ENCODE measurements around the gene LMF1. TPM values are rescaled to one million over a fixed set of nuclear protein-coding genes. Genes with fewer than 3 reads are reported as not detected.

Gene LMF1
- total and polyA plus RNA-seq, 2 donors = 9.8 to 16.8 TPM

DNA sequence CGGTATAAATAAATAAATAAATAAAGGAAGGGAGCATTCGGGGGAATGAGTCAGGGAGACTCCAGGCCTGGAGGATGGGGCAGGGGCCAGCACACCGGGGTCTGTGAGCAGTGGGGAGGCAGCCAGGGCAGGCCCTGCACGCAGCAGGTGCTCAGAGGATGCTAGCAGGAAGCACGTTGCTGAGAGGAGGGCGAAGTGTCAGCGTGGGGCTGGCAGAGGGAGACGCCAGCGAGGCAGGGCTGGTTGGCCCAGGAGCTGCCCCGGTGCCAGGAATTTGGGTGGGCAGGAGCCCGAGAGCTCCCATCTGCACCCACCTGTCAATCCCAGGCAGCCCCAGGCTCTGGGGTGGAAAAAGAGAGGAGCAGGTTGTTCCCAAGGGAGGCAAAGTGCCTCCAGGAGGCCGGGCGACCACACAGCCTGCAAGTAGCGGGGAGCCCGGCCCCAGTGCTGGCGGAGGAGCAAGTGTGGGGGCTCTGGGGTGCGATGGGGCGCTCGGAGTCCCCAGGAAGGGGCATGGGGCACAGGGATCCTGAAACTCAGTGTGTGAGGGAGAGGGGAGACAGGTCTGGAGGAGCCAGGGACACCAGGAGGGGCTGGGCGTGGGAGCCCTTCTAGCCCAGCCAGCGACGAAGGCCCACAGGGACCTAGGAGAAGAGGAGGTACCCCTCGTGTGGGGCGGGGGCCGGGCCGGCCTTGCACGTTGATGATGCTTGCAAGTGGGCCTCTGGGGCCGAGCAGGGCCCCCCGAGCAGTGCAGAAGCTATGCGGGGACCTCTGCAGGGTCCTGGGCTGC is 38.8 kb upstream of the LMF1 start:
- H3K36me3 ChIP-seq (ENCODE audit: insufficient read depth) = no peaks in the 10 kb centered on the region
- WGBS = 77% methylated on average over 30 of the region's 30 CpGs
- H3K4me3 ChIP-seq (ENCODE audit: low read depth, low read length) = no peak overlapping the region
- no peaks in the 10 kb centered on the region for H3K4me1 ChIP-seq (ENCODE audit: insufficient read depth)
- H3K27ac ChIP-seq (ENCODE audit: low read depth) = no peak overlapping the region
- DNase-seq (ENCODE audit: extremely low spot score) = no peak

DNA sequence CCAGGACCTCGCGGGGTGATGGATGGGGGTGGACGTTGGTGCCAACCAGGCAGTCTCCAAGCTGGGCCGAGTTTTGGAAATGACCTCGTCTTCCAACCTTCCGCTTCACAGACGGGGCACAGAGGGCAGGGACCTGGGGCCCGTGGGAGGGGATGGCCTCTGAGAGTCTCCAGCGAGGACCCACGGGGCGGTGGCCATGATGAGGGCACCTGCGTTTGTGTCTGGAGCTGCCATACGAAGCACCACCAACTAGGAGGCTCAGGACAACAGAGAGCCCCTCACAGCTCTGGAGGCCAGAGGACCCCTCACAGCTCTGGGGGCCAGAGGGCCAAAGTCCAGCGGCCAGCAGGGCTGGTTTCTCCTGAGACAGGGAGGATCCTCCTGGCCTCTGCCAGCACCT is 37.3 kb upstream of the LMF1 start:
- H3K4me3 ChIP-seq (ENCODE audit: low read depth, low read length) = no peak overlapping the region
- H3K4me1 ChIP-seq (ENCODE audit: insufficient read depth) = no peaks in the 10 kb centered on the region
- 88% methylated on average over 14 of the region's 14 CpGs for WGBS
- H3K36me3 ChIP-seq (ENCODE audit: insufficient read depth) = no peaks in the 10 kb centered on the region
- H3K27ac ChIP-seq (ENCODE audit: low read depth) = no peak overlapping the region
- DNase-seq (ENCODE audit: extremely low spot score) = no peak

DNA sequence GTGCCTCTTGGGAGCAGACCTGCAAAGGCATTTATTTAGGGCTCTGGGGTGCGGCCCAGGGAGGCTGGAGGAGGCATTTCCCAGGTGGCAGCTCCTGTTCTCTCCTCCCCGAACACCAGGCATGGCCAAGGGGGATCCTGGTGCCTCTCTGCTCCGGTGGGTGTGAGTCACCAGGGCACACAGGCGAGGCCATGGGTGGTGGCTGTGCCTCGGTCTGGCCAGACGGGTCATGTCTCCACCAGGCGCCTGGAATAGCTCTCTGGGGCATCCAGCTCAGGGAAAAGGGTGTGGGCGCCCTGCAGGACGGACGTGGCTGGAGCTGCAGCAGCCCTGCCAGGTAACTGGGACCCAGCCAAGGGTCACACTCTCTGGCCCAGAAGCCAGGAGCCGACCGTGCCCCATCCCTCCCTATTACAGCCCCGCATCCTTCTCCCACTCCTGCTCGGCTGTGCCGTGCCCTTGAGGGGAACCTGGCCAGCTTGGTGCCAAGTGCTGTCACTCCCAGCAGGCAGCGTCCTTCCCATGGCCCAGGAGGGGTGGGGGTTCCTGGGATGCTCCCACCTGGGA is 36.6 kb upstream of the LMF1 start:
- Histone ChIP-seq H3K4me3 (ENCODE audit: low read depth, low read length) (no peak overlapping the region), H3K4me1 (ENCODE audit: insufficient read depth) (no peaks in the 10 kb centered on the region), H3K27ac (ENCODE audit: low read depth) (no peak overlapping the region), H3K36me3 (ENCODE audit: insufficient read depth) (no peaks in the 10 kb centered on the region)
- 82% methylated on average over 16 of the region's 16 CpGs for WGBS
- DNase-seq (ENCODE audit: extremely low spot score) = no peak

DNA sequence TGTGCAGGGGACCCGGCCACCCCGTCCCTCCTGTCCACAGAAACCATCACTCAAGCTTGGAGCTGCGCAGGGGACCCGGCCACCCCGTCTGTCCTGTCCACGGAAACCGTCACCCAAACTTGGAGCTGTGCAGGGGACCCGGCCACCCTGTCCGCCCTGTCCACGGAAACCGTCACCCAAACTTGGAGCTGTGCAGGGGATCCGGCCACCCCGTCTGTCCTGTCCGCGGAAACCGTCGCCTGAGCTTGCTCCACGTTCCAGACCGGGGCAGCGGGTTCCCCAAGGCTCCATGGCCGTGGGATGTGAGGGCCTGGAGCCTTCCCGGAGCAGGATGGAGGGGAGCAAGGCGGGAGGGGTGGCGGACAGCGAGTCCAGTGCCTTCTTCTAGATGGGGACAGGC is 36.0 kb upstream of the LMF1 start:
- H3K36me3 ChIP-seq (ENCODE audit: insufficient read depth) = no peaks in the 10 kb centered on the region
- H3K4me1 ChIP-seq (ENCODE audit: insufficient read depth) = no peaks in the 10 kb centered on the region
- no peak for DNase-seq (ENCODE audit: extremely low spot score)
- no peak overlapping the region for H3K4me3 ChIP-seq (ENCODE audit: low read depth, low read length)
- H3K27ac ChIP-seq (ENCODE audit: low read depth) = no peak overlapping the region
- WGBS = 93% methylated on average over 25 of the region's 25 CpGs

DNA sequence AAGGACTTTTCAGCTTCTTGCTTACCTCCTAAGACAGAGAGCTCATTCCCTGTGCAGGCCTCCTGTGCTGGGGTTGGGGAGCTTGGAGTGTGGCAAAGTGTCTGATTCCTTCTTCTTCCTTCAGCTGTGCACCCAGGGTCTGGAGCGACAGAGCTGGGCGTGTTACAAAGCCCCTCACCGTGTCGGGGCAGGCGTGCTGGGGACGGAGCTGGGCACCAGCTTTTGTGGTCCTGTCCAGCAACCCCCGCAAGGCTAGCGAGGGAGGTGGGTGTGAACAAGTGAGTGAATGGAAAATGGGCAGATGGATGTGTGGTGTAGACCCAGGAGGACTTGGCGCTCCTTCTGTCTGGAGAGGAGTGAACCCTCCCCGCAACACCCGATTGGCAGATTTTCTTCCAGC is 34.5 kb upstream of the LMF1 start:
- no peak overlapping the region for H3K27ac ChIP-seq (ENCODE audit: low read depth)
- no peak overlapping the region for H3K4me3 ChIP-seq (ENCODE audit: low read depth, low read length)
- no peaks in the 10 kb centered on the region for H3K36me3 ChIP-seq (ENCODE audit: insufficient read depth)
- DNase-seq (ENCODE audit: extremely low spot score) = no peak
- 88% methylated on average over 11 of the region's 11 CpGs for WGBS
- H3K4me1 ChIP-seq (ENCODE audit: insufficient read depth) = no peaks in the 10 kb centered on the region

DNA sequence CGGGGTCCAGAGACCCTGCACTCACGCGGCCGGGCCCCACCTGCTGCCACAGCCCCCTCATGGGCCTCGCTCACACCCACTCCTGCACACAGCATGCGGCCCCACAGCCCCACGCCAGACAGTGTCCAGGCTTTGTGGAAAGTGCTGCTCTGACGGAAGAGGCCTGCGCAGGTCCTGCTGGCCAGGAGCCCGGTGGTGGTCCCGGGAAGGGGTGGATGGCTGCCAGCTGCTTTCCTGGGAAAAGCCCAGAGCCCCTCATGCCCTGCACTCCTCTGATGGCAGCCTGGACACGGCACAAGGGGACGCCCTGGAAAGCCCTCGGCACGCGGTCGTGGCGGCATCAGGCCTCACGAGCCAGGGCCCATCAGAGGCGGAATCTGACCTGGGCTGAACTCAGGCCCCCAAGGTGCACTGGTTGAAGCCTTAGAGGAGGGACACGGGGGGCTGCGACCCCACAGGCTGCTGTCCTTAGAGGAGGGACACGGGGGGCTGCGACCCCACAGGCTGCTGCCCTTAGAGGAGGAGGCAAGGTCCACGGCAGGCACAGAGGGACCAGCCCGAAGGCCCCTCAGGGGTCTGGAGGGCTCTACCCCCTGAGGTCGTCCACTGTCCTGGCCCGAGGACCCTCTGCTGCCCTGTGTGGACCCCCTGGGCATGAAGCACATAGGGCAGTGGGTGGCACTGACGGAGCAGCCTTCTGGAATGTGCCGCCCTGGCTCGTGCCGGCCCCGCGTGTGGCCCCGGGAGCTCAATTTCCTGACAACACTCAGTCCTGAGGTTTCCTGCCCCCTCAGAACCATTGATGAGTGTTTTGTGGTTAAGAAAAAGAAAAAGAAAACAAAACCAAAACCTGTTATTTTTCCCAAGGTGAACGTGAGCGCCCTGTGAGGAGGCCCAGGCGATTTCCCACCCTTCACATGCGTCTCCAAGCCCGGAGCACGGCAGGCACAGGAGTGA is 32.9 kb upstream of the LMF1 start:
- DNase-seq (ENCODE audit: extremely low spot score) = no peak
- WGBS = 81% methylated on average over 41 of the region's 41 CpGs
- no peak overlapping the region for H3K27ac ChIP-seq (ENCODE audit: low read depth)
- no peaks in the 10 kb centered on the region for H3K36me3 ChIP-seq (ENCODE audit: insufficient read depth)
- H3K4me3 ChIP-seq (ENCODE audit: low read depth, low read length) = no peak overlapping the region
- no peaks in the 10 kb centered on the region for H3K4me1 ChIP-seq (ENCODE audit: insufficient read depth)

DNA sequence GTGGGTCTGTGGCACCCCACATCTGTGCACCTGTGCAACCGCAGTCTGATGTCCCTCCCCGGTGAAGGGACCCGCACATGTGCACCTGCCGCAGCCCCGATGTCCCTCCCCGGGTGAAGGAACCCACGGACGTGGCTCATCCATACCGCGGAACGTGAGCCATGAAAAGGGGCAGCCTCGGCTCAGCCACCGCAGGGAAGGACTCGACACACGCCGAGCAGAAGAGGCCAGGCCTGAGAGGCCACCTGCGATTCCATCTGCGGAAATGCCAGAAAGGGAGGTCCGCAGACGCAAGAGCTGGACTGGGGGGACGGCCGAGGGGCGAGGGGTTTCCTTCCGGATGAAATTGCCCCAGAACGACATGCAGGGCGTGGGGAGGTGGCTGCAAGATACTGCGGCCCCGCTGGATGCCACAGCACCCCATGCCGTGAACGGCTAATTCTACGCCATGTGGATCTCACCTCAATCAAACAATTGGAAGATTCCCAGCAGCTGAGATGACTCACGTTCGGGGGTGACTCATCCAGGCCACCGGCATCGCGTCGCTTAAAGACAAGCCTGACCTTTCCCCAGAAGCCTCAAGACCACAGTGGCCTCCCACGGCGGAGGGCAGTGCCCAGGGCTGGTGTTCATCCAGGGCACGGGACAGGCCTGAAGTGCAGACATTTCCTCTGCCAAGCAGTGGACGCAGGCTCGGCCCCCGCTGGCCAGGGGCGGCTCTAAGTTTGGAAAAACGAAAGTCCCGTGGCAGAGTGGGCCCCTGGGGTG is 31.8 kb upstream of the LMF1 start:
- 59% methylated on average over 46 of the region's 46 CpGs for WGBS
- Histone ChIP-seq H3K4me3 (ENCODE audit: low read depth, low read length) (no peak overlapping the region), H3K4me1 (ENCODE audit: insufficient read depth) (no peaks in the 10 kb centered on the region), H3K36me3 (ENCODE audit: insufficient read depth) (no peaks in the 10 kb centered on the region), H3K27ac (ENCODE audit: low read depth) (no peak overlapping the region)
- DNase-seq (ENCODE audit: extremely low spot score) = no peak

DNA sequence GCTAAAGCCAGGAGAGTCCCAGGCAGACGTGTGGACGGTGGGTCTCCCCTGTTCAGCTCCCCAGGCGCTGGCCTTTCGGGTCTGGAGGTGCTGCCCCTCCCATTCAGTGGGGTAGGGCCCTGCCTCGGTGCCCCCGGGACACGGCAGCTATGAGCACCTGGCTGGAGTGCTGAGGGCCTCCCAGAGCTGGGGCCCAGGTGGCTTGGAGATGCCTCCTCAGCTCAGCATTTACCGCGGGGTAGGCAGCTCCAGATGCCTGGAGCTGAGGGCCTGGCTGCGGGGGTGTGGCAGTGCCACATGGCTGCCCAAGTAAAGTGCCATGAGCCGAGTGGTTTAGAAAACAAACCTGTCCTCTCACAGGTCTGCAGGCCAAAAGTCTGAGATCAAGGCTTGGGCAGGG is 30.3 kb upstream of the LMF1 start:
- no peak overlapping the region for H3K4me3 ChIP-seq (ENCODE audit: low read depth, low read length)
- WGBS = 94% methylated on average over 11 of the region's 11 CpGs
- no peaks in the 10 kb centered on the region for H3K4me1 ChIP-seq (ENCODE audit: insufficient read depth)
- H3K36me3 ChIP-seq (ENCODE audit: insufficient read depth) = no peaks in the 10 kb centered on the region
- no peak overlapping the region for H3K27ac ChIP-seq (ENCODE audit: low read depth)
- no peak for DNase-seq (ENCODE audit: extremely low spot score)

DNA sequence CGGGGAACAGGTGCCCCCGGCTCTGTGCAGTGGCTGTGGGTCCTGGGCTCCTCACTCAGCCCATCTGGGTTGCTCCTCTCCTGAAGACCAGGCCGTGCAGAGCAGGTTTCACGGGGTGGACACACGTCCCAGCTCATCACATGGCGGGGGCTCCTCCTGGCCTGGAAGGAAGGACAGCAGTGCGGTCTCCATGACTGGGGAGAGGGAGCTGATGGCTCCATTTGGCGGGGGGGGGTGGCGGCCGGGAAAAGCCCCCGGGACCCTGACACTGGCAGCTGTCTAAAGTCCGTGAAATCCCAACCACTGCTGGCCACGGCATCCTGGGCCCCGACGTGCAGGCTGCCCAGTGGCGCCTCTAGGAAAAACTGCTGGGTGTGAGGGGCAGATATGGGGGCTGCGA is 29.8 kb upstream of the LMF1 start:
- no peak for DNase-seq (ENCODE audit: extremely low spot score)
- 89% methylated on average over 17 of the region's 17 CpGs for WGBS
- Histone ChIP-seq H3K36me3 (ENCODE audit: insufficient read depth) (no peaks in the 10 kb centered on the region), H3K27ac (ENCODE audit: low read depth) (no peak overlapping the region), H3K4me3 (ENCODE audit: low read depth, low read length) (no peak overlapping the region), H3K4me1 (ENCODE audit: insufficient read depth) (no peaks in the 10 kb centered on the region)

DNA sequence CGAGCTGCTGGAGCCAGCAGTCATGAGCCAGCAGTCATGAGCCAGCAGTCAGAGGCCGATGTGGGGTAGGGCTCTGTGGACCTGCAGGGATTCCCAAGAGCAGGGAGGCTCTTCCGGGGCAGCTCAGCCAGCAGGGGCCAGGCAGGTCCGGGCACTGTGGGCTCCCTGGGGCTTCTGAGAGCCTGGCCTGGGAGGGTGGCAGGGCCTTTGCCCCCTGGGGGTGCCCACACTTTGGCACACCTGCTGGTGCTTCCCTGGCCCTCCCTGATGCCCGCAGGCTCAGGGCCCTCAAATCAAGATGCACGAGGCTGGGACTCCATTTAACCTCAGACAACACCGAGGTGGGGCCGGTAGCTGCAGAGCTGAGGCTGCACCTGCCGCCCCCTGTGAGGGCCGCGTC is 28.9 kb upstream of the LMF1 start:
- no peaks in the 10 kb centered on the region for H3K4me1 ChIP-seq (ENCODE audit: insufficient read depth)
- no peak for DNase-seq (ENCODE audit: extremely low spot score)
- no peak overlapping the region for H3K4me3 ChIP-seq (ENCODE audit: low read depth, low read length)
- no peaks in the 10 kb centered on the region for H3K36me3 ChIP-seq (ENCODE audit: insufficient read depth)
- 86% methylated on average over 11 of the region's 11 CpGs for WGBS
- no peak overlapping the region for H3K27ac ChIP-seq (ENCODE audit: low read depth)

DNA sequence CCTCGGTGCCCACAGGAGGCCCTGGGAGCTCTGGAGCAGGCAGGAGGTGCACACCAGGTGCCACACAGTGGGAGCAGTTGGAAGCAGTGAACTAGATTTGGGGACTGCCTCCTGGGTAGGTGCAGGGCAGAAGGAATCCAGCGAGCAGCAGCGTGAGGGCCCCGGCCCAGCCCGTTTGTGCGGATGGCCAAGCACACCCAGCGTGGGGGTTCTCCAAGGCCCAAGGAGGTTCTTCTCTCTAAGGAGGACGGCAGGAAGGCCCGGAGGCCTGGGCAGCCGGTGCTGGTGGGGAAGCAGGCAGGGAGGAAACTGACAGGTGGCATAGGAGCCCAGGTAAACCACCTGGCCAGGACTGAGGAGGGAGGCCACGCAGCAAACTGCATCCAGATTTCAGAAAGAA is 27.8 kb upstream of the LMF1 start:
- no peak overlapping the region for H3K4me3 ChIP-seq (ENCODE audit: low read depth, low read length)
- H3K27ac ChIP-seq (ENCODE audit: low read depth) = no peak overlapping the region
- DNase-seq (ENCODE audit: extremely low spot score) = no peak
- H3K4me1 ChIP-seq (ENCODE audit: insufficient read depth) = no peaks in the 10 kb centered on the region
- no peaks in the 10 kb centered on the region for H3K36me3 ChIP-seq (ENCODE audit: insufficient read depth)
- 89% methylated on average over 11 of the region's 11 CpGs for WGBS

DNA sequence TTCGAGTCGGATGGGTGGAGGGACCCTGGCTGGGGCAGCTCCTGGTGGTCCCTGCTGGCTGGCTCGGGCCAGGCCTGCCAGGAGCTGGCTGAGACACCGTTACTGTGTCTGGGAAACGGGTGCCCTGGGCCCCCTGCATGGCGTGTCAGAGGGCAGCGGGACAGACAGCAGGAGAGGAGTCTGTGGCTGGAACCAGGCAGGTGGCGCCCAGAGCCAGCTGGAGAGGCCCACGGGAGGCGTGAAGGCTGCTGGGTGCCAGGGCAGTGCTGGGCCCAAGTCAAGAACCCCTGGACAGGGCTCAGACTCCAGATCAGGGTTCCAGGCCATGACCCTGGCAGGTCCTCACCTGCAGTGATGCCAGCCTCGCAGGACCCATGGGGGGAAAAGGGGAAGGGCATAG is 27.4 kb upstream of the LMF1 start:
- Histone ChIP-seq H3K4me1 (ENCODE audit: insufficient read depth) (no peaks in the 10 kb centered on the region), H3K36me3 (ENCODE audit: insufficient read depth) (no peaks in the 10 kb centered on the region), H3K4me3 (ENCODE audit: low read depth, low read length) (no peak overlapping the region), H3K27ac (ENCODE audit: low read depth) (no peak overlapping the region)
- 82% methylated on average over 11 of the region's 11 CpGs for WGBS
- DNase-seq (ENCODE audit: extremely low spot score) = no peak

DNA sequence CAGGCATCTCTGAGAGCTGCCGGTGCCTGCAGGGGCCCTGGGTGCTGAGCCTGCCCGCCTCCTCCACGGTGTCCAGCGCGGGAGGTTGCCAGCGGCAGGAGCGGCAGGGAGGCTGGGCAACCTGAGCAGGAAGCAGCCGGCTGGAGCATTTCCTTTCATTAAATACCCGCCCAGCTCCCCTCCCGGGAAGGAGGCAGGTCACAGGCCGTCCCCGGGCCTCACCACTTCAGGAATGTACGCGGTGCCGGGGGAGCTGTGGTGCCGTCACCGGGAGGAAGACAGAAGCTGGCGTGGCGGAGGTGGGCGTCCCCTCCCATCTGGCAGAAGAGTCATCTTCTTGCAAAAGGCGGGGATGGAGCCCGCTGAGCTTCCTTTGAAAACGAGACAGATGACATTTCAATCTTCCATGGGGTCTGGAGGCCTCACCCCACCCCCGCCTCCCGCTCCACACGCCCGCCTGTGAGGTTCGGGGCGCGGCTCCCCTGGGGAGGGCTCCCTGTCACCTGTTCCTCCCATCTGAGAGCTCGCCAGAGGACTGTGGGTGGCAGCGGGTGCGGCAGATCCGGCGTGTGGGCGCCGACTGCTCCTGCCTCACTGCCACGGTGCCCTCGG is 26.8 kb upstream of the LMF1 start:
- WGBS = 23% methylated on average over 39 of the region's 39 CpGs
- Histone ChIP-seq H3K36me3 (ENCODE audit: insufficient read depth) (no peaks in the 10 kb centered on the region), H3K4me1 (ENCODE audit: insufficient read depth) (no peaks in the 10 kb centered on the region), H3K4me3 (ENCODE audit: low read depth, low read length) (no peak overlapping the region), H3K27ac (ENCODE audit: low read depth) (no peak overlapping the region)
- no peak for DNase-seq (ENCODE audit: extremely low spot score)
